Muscle layer of colon (tissue), 2 donors: Measurements from ENCODE around the gene RAB21.

Source experiments
- H3K27ac ChIP-seq: one replicate; pipeline ENCODE4 v1.7.0; 2013; ENCODE audit warnings: low read depth, mild to moderate bottlenecking, low read length, moderate library complexity
- H3K27me3 ChIP-seq, 2 donors: one replicate each; pipeline ENCODE4 v1.7.0; 2013; ENCODE audit warnings: low read length in 2 of 2, mild to moderate bottlenecking in 2 of 2; ENCODE audit not compliant: insufficient read depth in 2 of 2, control insufficient read depth in 1 of 2
- H3K36me3 ChIP-seq: one replicate; pipeline ENCODE4 v1.7.0; 2013; ENCODE audit warnings: mild to moderate bottlenecking, low read length; ENCODE audit not compliant: insufficient read depth
- H3K4me1 ChIP-seq: one replicate; pipeline ENCODE4 v1.7.0; 2013; ENCODE audit warnings: mild to moderate bottlenecking, low read length; ENCODE audit not compliant: insufficient read depth
- H3K4me3 ChIP-seq, 2 donors: one replicate each; pipeline ENCODE4 v1.7.0; 2013; ENCODE audit warnings: low read length in 2 of 2, low read depth in 1 of 2, mild to moderate bottlenecking in 1 of 2, moderate library complexity in 1 of 2
- H3K9ac ChIP-seq: one replicate; pipeline ENCODE4 v1.7.0; 2013; ENCODE audit warnings: low read length
- H3K9me3 ChIP-seq: one replicate; pipeline ENCODE4 v1.7.0; 2013; ENCODE audit warnings: mild to moderate bottlenecking, low read length
- donor health status: abdominal sarcoma.
- donor health status: Adenocarcinoma of cecum.

RAB21 gene

DNA sequence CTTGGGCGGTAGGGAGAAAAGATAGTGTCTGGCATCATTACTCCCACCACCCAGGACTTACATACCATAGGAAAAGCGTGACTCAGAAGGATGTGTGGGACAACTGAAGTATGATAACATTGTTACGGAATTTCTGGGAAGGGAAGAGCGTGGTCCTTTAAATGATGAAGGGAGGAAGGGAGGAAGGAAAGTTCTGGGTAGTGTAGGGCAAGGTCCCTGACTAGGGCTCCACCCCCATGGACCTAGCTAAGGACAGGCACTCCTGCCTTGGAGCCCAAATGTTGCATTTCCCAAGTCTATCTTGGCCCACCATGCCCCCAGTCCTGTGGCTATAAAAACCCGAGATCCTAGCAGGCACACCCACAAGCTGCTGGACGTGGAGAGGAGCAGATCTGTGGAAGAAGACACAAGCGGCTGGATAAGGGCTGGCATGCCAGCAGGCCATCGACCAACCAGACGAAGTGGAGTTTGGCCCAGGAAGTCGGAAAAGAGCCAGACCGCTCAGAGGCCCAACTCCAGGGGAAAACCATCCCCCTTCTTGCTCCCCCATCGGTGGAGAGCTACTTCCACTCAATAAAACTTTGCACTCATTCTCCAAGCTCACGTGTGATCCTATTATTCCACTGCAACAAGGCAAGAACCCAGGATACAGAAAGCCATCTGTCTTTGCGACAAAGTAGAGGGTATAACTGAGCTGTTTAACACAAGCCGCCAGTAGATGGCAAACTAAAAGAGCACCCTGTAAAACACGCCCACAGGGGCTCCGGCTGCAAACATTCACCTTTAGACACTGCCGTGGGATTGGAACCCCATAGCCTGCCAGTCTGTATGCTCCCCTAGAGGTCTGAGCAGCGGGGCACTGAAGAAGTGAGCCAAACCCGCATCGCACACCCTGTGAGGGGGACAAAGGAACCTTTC is 23.0 kb upstream of the RAB21 start:
- Histone ChIP-seq H3K36me3 (no peaks in the 10 kb centered on the region), H3K27me3 (no peaks in the 10 kb centered on the region), H3K4me1 (no peaks in the 10 kb centered on the region), H3K9me3 (no peaks in the 10 kb centered on the region), H3K27ac (no peak overlapping the region), H3K9ac (no peak overlapping the region), H3K4me3 (no peak overlapping the region)

DNA sequence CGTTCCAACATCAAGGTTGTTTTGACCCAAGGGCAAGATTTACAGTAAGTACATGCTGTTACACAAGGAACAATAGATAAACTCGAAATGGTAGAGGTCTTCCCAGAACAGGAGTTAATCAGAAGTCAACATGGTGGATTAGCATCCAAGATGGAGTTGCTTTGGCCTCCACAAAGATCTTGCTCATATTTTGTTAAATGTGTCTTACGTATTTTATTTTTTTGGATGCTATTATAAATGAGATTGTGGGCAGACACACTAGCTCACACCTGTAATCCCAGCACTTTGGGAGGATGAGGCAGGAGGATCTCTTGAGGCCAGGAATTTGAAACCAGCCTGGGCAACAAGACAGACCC is 22.3 kb upstream of the RAB21 start:
- H3K27ac ChIP-seq = no peak overlapping the region
- H3K4me1 ChIP-seq = no peaks in the 10 kb centered on the region
- no peaks in the 10 kb centered on the region for H3K9me3 ChIP-seq
- H3K4me3 ChIP-seq = no peak overlapping the region
- no peak overlapping the region for H3K9ac ChIP-seq
- H3K36me3 ChIP-seq = no peaks in the 10 kb centered on the region
- no peaks in the 10 kb centered on the region for H3K27me3 ChIP-seq

DNA sequence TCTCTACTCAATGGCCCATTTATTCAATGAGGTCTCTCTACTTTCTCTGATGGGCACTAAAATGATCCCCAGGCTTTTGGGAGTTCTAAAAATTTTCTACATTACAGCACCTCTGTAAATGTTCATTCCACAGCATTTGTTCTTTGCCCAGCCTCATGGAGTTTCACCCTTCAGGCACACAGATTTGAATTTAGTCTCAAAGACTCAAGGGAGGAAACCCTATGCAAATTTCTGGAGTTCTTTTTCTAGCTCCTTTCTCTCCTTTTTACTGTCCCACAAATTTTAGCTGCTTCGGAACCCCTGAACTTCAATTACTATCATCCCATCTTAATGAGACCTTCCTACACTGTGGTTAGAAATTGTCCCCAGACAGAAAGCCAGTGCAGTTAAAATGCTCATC is 17.5 kb upstream of the RAB21 start:
- Histone ChIP-seq H3K27me3 (no peaks in the 10 kb centered on the region), H3K9me3 (no peaks in the 10 kb centered on the region), H3K4me1 (no peaks in the 10 kb centered on the region), H3K4me3 (no peak overlapping the region), H3K9ac (no peak overlapping the region), H3K27ac (no peak overlapping the region), H3K36me3 (no peaks in the 10 kb centered on the region)

DNA sequence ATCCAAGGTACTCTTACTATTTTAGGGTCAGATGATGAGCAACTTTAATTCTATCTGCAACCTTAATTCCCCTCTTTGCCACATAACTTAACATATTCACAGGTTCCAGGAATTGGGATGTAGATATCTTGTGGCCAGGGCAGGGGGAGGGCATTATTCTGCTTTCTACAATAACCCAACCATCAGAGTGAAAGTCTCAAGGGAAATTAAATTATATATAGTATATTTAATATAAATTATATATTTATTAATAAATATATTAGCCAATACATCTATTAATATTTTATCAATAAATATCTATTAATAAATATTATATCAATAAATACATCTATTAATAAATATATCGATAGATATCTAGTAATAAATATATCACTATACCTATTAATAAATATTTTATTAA is 11.7 kb upstream of the RAB21 start:
- H3K27me3 ChIP-seq = no peaks in the 10 kb centered on the region
- no peaks in the 10 kb centered on the region for H3K9me3 ChIP-seq
- H3K4me3 ChIP-seq = no peak overlapping the region
- no peak overlapping the region for H3K27ac ChIP-seq
- no peaks in the 10 kb centered on the region for H3K4me1 ChIP-seq
- H3K9ac ChIP-seq = no peak overlapping the region
- H3K36me3 ChIP-seq = no peaks in the 10 kb centered on the region

DNA sequence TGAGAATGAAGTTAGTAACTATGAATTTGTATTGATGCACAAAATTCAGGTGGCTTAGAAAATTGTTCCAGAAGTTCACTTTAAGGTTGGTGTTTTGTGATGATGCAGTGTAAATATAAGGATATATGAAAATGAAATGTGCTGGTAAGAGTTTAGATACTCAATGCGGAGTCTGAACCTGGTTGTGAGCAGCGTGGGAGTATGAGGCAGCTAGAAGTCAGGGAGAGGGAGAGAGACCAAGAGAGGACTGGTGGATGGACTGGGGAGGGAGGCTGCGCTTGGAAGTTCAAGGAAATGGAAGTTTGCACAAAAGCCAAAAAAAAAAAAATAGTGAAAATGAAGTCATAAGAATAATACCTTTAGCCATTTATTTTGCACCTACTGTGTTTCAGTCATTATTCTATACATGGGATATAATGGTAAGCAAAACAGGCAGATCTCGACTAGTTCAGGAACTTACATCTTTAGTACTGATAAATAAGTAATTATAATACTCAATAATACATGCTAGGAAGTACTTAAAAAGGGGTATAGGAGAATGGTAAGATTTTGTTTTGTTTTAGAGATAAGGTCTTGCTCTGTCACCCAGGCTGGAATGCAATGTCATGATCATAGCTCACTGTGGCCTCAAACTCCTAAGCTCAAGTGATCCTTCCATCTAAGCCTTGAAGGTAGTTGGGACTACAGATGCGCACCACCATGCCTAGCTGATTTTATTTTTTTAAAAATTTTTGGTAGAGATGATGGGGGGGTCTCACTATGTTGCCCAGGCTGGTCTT is 10.0 kb upstream of the RAB21 start:
- Histone ChIP-seq H3K4me3 (no peak overlapping the region), H3K4me1 (no peaks in the 10 kb centered on the region), H3K36me3 (no peaks in the 10 kb centered on the region), H3K9ac (no peak overlapping the region), H3K27me3 (no peaks in the 10 kb centered on the region), H3K9me3 (no peaks in the 10 kb centered on the region), H3K27ac (no peak overlapping the region)

DNA sequence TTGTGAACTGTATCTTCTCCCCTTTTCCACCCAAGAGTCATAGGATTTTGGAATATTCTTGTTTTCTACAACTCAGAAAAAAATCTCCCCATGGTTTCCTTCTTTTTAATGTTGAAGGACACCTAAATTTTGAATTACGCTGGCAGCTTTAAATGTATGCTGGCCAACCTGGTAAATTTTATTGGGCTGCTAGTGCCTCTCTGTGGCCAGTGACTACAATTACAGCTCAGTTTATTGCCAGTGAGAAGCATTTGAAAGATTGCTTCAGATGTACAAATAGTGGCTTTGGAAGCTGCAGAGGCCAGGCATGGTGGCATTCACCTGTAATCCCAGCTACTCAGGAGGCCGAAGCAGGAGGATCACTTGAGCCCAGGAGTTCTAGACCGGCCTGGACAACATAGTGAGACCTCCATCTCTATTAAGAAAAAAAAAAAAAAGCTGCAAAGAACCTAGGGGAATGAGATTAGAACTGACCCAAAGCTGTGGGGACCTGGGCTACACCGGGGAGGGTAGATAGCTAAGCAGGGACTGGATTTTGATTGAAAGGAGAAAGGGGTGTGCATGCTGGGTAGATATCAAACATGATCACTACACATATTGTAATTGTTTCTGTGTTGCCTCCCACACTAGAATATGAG is 7.6 kb upstream of the RAB21 start:
- no peaks in the 10 kb centered on the region for H3K27me3 ChIP-seq
- H3K9ac ChIP-seq = no peak overlapping the region
- H3K36me3 ChIP-seq = no peaks in the 10 kb centered on the region
- H3K27ac ChIP-seq = no peak overlapping the region
- H3K4me1 ChIP-seq = no peaks in the 10 kb centered on the region
- no peak overlapping the region for H3K4me3 ChIP-seq
- H3K9me3 ChIP-seq = no peaks in the 10 kb centered on the region

DNA sequence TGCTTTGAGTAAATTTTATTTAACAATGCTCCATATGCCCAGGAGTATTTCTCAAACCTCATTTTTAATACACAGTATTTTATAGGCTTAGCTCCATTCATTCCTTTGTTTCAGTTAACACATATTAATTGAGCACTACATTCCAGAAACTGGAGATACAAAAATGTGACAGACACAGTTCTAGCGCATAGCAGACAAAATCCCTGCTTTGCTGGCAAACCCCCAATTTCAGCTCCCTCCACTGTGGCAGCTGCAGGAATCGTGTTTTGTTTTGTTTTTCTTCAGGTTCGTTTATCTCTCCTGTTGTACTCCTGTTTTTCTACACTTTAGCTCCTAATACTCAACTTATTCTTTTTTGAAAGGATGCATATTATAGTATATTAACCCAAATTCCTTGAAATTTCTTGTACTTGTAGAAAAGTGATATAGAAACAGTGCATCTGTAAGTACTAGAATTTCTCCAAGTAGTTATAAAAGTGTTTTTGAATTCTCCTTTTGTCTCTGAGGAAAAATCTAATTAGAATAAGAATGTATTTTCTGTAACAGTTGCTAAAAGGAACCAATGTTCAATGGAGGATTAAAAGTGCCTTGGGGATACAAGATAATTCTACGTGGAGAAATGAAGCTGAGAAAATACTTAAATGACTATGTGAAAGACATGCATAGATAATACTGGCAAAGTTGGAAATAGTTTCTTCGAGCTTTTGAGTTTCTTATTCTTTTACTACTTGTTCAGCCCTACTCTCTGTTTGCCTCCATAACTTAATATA is 6.4 kb upstream of the RAB21 start:
- Histone ChIP-seq H3K4me1 (no peaks in the 10 kb centered on the region), H3K27ac (no peak overlapping the region)

DNA sequence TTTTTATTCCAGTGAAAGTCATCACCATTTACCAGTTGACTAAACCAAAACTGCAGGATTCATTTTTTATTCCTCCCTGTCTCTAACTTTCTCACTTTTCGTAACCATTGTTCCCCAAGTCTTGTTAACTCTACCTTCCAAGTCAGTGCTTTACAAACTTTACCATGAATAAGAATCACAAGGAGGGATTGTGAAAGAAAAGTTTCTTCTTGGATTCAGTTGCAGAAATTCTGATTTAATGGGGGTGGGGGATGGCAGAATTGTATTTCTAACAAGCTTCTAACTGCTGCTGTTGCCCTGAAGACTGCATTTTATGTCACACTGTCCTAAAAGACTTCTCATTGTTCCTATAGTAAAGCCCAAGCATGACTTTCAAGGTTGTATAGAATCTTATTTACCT is 5.0 kb upstream of the RAB21 start:
- no peaks in the 10 kb centered on the region for H3K36me3 ChIP-seq

More for the DNA sequence above, 6.4 kb upstream of the RAB21 start:
- no peaks in the 10 kb centered on the region for H3K9me3 ChIP-seq
- H3K4me3 ChIP-seq = no peak overlapping the region
- no peaks in the 10 kb centered on the region for H3K36me3 ChIP-seq
- H3K27me3 ChIP-seq = no peaks in the 10 kb centered on the region
- H3K9ac ChIP-seq = no peak overlapping the region

DNA sequence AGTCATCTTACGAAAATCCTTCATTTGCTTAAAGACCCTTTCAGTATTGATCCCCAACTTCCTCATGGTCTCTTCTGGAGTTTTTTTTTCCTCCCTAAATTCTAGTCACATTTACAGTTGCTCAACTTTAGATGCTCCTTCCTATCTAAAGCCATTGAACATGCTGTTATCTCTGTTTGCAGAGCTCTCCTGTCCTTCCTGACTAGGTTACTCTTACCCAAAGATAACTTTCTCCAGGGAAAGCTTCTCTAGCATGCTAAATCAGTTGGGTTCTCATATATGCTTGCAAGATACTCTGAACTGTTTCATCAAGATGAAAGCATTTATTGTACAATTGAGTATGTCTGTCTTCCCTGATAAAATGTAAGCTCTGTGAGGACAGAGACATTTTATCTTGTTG is 1.8 kb upstream of the RAB21 start:
- Histone ChIP-seq H3K27me3 (no peaks in the 10 kb centered on the region), H3K36me3 (no peaks in the 10 kb centered on the region), H3K9ac (no peak overlapping the region), H3K4me1 (peaks cover 15% of the 10 kb centered on the region), H3K4me3 (no peak overlapping the region), H3K9me3 (no peaks in the 10 kb centered on the region), H3K27ac (no peak overlapping the region)

More for the DNA sequence above, 5.0 kb upstream of the RAB21 start:
- H3K27me3 ChIP-seq = no peaks in the 10 kb centered on the region
- H3K27ac ChIP-seq = no peak overlapping the region
- no peak overlapping the region for H3K9ac ChIP-seq
- H3K4me3 ChIP-seq = no peak overlapping the region
- no peaks in the 10 kb centered on the region for H3K9me3 ChIP-seq
- peaks cover 4% of the 10 kb centered on the region for H3K4me1 ChIP-seq

DNA sequence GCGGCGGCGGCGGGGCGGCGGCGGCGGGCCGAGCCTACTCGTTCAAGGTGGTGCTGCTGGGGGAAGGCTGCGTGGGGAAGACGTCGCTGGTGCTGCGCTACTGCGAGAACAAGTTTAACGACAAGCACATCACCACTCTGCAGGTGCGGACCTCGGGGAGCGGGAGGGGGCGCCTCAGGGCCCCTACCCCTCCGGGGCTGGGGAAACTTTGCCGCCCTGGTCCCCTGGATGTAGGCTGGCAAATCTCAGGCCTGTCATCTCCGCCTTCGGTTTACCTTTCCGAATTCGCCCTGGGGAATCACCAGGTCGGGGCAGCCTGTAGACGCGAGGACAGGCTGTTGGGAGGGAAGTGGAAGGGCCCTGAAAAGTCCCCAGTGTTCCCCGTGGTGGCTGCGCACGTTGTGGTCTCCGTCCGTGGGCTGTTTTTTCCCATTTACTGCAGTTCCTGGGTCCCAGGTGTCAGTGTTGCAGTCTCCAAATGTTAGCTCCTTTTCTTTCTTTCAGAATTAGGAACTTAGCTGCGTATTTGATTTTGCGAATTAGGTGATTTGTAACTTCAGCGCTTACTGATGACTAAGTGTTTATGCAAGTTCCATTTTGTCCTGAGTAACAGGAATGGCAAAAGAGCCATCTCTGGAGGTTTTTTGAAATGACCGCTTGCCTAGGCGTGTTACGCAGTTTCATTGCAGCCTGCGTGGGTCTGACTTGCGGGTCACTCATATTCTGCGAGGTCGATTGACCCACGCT is 656 bp downstream of the RAB21 start:
- Histone ChIP-seq H3K4me3 (peak overlapping the region; percentile 85 to 93), H3K4me1 (peaks cover 15% of the 10 kb centered on the region), H3K9me3 (no peaks in the 10 kb centered on the region), H3K27ac (peak overlapping the region; percentile 94), H3K9ac (peak overlapping the region; percentile 91), H3K27me3 (no peaks in the 10 kb centered on the region), H3K36me3 (peaks cover 10% of the 10 kb centered on the region)
